HG03097 (cell line): ENCODE data around the gene PTTG1.

Source experiments
- ATAC-seq: cut with Tn5 transposase; IDR thresholded peaks from one replicate; pipeline ENCODE4 v1.9.1; 2021; ENCODE audit not compliant: unreplicated experiment, low FRiP score

PTTG1 gene

GRCh38 chr5:160421625-160422258 is at the start of gene PTTG1:
PTTG1 (plus strand) TSS chr5:160421855; CDS start chr5:160422313, 458 bp downstream.
- ATAC-seq, result peak; percentile 62

GRCh38 chr5:160375166-160375565 is 46.5 kb upstream of the PTTG1 start:
- no peak for ATAC-seq

GRCh38 chr5:160375701-160376100 is 46.0 kb upstream of the PTTG1 start:
- ATAC-seq, result no peak

- no peak for ATAC-seq
Measured at GRCh38 chr5:160376416-160376815, 45.2 kb upstream of the PTTG1 start.

GRCh38 chr5:160377651-160378050 is 44.0 kb upstream of the PTTG1 start:
- ATAC-seq, result no peak

- no peak for ATAC-seq
Measured at GRCh38 chr5:160378330-160378729, 43.3 kb upstream of the PTTG1 start.

GRCh38 chr5:160379511-160379910 is 42.1 kb upstream of the PTTG1 start:
- ATAC-seq, result no peak

GRCh38 chr5:160380041-160380440 is 41.6 kb upstream of the PTTG1 start:
- no peak for ATAC-seq

- no peak for ATAC-seq
Measured at GRCh38 chr5:160382346-160382745, 39.3 kb upstream of the PTTG1 start.

GRCh38 chr5:160384681-160385080 is 37.0 kb upstream of the PTTG1 start:
- ATAC-seq, result no peak

GRCh38 chr5:160385496-160385895 is 36.2 kb upstream of the PTTG1 start:
- ATAC-seq, result no peak

GRCh38 chr5:160387445-160387844 is 34.2 kb upstream of the PTTG1 start:
- no peak for ATAC-seq

- ATAC-seq, result no peak
Measured at GRCh38 chr5:160390787-160391696, 30.6 kb upstream of the PTTG1 start.

- ATAC-seq, result no peak
Measured at GRCh38 chr5:160395111-160395510, 26.5 kb upstream of the PTTG1 start.

GRCh38 chr5:160397492-160397891 is 24.2 kb upstream of the PTTG1 start:
- ATAC-seq, result no peak

GRCh38 chr5:160398806-160399205 is 22.8 kb upstream of the PTTG1 start:
- no peak for ATAC-seq

GRCh38 chr5:160399402-160400353 is 22.0 kb upstream of the PTTG1 start, which contains the start of gene FAM200C:
FAM200C (minus strand) TSS chr5:160400054; CDS start chr5:160395490, 4,564 bp downstream.
- ATAC-seq, result peak; percentile 73

- peak; percentile 65 for ATAC-seq
Measured at GRCh38 chr5:160418561-160419457, 2.8 kb upstream of the PTTG1 start, which contains the start of gene SLU7. SLU7 (minus strand) TSS chr5:160419081; CDS start chr5:160415294, 3,787 bp downstream.
